GM21825 (cell line): ENCODE data around the gene NPTN.
"Not testable (repeated sequence)": the region's sequence is repeated elsewhere in the genome, so short reads cannot be mapped to it uniquely, and the experiment has no call there.

ENCODE experiments used
- ATAC-seq: cut with Tn5 transposase; IDR thresholded peaks from one replicate; pipeline ENCODE4 v1.9.1; 2021; ENCODE audit warnings: mild to moderate bottlenecking, moderate library complexity; ENCODE audit not compliant: unreplicated experiment

Gene NPTN

DNA sequence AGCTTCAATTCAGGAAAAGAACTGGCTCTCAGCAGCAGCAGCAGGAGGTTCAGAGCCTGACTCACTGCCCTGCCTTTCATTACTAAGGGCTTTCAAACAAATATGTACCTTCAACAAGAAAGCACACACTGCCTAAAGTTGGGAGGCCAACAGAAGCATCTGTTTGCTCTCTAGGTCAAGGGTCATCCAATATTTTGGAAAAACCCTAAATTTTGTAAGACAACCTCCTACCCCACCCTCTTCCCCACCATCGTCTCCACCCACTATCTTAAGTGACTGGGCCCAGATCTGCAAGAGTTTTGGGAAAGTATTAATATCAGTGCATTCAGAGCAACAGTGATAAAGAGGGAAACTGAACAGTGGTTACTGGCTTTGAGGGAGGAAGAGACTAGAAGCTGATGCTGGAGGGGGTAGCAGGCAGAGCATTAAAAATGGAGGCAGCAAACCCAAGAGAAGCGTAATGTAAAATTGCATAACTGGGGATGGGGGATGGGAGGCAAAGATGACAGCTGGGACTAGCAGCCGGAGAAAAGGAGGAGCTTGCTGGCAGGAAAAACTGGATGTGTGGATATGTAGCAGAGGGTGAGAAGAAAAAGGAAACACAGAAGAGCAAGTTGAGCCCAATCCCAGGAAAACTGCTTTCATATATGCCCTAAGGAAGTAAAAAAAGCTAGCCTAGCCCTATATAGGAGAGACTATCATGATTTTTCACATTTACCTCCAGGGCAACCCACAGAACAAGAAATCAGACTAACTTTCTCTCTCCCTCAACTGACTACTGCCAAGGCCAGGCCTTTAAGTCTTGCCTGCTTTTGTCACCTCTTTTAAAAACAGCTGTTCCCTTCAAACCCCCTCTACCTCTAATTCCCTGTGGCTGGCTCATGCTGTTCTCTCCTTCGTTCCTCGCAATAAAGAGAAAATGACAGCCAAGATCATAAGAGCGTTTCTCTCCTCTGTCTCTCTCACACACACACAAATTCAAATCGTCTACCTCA lies 31.4 kb downstream of the NPTN start:
- ATAC-seq: no peak

DNA sequence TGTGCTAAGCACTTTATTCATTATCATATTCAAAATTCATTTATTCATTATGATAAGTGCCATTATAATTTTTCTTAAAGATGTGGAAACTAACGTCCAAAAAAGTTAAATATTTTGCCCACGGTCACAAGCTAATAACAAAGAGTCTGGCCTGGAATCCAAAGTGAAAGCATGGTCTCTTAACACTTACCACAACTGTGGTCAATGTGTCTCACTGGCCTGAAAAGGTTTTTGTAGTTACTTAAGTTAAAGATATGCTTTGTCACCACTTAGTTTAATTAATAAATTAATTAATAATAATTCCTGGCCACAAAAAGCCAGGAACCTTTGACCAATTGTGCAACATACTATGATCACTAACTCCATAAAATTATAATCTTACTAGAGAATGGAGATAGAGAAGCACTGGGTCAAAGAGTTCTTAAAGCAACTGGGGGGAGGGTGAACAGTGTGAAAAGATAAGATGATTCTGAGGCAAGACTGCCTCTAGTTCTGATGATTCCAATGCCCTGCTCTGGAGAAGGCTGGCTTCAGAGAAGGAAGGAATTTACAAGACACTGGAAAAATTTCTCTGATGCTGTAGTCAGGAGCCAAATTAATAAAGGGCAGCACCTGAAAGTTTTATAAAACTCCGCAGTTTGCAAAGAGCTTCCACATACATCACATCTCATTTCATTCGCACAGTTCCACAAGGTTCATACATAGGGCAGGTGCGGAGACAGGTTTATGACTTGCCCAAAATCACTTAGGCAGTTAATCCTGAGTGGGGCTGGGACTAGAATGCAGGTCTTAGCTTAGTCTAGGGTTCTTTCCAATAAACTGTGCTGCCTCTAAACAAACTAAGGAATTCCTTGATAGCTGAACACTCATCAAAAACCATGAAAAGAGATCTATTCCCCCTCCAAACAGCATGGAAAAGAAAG lies 32.5 kb downstream of the NPTN start:
- no peak for ATAC-seq

DNA sequence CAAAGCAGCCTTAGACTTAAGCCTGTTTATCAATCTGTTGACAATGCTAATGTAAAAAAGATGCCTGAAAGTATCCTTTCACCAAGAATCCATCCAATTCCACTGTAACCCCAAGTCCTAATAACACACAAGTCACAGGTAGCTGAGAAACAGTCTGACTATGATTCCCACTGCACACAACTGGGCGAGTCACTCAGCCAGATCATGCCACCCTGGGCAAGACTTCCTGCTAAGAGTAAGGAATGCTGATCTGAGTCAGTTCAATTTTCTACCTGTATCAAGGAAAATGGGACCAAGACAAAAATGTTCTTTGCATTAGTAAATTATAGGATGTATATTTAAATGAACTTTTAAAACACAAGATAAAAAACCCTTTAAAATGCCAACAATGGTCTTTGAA lies 33.3 kb downstream of the NPTN start:
- no peak for ATAC-seq

DNA sequence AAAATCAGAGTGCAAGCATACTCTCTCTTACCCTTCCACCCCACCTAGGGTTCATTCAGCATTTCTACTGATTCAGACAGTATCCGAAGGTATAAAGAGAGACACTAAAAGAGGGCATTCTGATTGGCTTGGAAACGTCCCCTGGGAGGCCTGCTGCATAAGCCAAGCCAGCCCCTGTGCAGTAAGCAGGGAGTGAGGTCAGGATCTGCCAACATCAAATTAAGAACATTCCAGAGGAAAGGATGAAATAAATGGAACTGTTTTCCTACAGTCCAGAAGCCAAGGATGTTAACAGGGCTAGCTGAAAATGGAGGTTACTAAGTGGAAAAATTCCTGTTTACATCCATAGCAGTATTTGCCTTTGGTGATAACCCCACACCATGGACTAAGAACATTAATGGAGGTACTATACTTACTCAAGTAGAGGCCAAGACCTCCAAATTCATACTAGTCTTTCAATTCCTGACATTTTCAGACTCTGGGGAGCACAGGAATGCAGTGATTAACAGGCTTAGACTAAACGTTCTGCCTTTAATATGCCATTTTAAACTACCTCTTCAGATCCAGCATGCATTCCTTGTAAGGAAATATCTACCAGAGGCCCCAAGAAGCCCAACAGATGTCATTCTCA lies 34.5 kb downstream of the NPTN start:
- no peak for ATAC-seq

DNA sequence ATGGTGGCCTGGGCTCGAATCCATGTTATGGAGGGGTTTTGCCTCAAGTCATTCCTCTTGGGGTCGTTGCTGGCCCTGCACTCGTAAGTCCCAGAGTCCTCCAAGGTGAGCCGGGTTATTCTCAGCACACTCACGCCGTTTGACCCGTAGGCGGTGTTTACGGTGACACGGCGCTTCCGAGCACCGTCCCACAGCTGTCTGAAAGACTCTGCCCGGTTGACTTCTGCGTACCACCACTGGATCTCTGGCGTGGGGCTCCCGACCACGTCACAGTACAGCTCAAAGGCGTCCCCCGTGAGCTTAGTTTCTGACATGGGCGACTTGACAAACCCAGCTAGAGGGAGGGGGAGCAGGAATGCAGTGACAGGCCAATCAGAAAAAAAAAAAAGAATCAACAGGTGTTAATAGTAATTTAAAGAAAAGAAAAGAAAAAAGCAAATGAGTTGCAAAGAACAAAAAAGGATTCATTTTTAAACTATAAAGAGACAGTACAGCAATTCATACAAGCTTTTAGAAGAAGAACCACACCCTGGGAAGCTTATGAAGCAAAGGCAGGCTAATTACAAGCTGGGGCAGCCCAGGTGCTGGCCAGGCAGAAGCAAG lies 36.1 kb downstream of the NPTN start:
- no peak for ATAC-seq

DNA sequence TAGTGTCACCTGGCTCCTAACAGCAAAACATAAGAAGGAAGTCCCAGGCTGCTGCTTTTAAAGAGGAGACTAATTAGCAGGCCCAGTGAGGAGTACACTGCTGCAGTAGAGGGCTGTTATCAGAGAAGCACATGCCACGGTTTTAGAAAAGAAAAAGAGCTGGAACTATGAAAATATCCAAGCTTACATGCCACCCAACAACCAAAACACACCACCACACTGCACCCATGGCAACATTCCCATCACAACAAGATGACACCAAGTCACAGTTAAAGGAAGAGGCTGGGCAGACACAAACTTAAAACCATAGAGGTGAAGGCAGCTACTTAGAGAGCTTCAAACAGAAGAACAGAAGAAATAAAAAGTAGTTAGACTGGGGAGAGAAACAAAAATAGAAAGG lies 37.0 kb downstream of the NPTN start:
- ATAC-seq: no peak

DNA sequence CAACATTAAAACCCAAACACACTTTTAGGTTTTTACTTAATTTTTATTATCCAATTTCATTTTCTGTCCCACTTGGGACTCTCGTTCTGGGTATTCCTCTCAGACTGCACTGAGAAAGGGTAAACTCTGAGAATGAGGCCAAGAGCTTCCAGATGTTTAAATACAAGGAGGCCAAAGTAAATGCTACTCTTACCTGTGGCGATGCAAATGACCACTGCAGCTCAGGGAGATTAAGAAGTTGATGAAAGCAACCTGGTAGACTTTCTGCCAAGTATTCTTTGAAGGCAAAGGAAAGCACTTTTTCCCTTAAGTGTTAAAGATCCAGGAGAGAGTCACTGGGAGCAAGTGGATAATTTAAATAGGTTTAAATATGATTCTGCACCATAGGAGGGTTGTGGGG lies 39.1 kb downstream of the NPTN start:
- no peak for ATAC-seq

DNA sequence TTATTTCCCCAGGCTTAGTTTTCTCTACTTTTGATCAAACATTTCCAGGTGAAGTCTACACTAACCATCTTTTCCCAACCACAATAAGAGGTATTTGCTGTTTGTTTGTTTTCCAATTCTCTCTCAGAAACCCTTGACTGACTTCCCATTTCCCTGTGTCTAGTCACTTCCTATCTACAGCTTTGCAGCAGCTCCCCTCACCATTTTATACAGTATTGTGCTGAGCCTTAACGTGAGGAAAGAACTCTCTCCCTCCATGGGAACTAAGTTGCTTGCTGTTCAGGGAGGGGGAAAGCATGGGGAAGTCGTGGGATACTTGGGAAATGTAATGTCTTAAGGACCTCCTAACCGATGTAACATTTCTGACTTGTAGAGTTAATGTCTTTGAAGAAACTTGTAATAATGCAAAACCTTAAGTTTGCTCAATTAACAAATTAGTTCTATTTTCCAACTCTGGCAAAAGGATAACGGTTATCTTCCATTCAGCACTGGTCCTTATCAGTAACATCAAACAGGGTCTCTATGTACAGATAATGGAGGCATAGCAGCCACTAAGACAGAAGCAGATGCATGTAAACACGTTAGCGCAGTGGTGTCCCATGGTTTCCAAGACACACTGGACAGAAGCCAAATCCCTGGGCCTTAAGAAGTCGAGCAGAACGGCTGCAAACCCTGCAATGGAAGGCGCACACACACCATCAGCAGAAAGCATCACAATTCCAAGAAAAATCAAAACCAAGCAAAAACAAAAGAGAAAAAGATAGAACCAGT lies 39.7 kb downstream of the NPTN start:
- ATAC-seq: no peak

DNA sequence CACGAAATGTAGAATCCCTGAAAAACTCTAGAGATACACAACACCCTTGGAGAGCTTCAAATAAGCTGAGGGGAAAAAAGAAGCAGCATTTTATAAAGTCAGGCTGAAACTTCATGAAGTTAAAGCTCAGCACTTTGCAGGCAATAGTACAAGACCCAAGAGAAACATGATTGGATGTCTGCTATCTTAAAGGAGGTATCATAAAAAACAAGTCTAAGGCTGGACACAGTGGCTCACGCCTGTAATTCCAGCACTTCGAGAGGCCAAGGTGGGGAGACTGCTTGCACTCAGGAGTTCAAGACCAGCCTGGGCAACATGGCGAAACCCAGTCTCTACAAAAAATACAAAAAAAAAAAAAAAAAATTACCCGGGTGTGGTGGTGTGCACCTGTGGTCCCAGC lies 42.9 kb downstream of the NPTN start:
- ATAC-seq: no peak

DNA sequence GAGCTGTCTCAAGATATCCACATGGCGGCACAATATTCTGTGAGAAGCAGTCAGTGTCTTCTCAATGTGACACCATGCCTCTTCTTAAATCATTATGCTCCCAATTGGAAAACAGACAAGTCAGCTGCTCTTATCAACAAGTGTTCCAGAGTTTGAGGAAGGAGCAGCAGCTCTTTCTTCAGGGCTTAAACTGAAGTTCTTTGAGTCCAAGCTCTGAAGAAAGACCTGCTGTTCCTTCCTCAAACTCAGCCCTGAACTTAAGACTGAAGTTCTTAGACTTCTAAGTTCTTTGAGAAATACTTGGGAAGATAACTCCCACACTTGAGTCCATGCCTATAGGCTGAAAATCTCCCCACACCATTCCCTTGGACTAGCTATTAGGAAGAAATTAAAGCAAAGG lies 43.4 kb downstream of the NPTN start:
- ATAC-seq: no peak

DNA sequence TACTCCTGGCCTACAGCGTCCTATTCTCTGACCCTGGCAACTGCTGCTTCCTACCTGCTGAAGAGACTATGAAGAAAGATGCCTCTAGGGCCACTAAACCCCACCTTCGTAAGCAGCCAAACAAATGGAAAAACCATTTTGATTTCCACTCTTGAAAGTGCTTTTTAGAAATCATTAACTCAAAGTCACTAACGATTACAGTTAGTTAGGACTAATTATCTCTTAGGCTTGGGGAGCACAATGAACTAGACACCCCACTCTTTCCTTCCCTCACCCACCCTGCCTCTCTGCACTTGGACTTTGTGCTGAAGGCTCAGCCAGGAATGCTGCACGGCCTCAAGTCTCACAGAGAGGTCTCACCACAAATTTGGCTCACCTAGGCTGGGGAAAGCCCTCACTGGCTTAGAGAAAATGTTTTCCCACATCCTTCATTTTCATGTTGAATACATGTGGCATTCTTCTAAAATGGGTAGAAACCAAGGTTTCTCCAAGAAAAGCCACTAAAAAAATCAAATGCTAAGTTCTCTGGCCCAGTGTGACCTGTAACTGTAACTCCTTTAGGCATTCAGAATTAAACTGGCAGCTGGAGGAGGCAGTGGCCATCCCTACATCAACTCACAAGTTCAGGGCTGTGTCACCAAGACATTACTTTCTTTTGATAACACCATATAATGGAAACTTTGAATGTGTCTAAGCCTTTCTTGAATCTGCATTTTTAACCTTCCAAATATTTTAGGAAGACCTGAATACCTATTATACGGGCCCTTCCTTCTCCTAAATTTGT lies 47.1 kb downstream of the NPTN start:
- ATAC-seq: no peak

DNA sequence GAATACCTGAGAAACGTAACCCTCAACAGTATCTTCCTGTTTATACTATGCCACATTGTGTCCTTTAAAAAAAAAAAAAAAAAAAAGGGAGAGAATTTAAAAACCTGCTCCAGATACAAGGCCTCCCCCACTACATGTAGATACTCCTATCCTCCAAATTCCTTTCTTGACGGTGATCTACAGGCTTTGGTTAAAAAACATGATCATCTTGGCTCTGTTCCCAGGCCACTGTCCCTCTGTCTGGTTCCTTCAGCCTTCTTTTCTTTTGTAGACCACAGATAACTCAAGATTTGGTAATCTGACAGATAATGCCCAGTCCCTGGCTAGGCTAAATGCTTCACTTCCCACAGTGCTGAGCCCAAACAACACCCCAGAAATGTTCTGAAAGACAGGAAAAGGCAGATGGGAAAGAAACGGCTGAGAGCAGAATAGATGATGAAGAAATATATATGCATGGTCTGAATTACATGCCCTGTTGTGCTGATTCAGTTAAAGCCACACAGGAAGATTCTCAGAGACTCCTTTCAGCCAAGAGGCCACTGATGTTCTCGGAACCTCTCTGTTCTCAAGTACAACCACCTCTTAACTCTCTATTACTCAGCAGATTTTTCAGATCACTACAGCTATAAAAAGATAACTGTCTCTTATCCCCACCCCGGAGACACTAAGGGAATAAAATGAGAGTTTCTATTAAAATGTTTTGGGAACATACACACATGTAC lies 48.3 kb downstream of the NPTN start:
- ATAC-seq: no peak

DNA sequence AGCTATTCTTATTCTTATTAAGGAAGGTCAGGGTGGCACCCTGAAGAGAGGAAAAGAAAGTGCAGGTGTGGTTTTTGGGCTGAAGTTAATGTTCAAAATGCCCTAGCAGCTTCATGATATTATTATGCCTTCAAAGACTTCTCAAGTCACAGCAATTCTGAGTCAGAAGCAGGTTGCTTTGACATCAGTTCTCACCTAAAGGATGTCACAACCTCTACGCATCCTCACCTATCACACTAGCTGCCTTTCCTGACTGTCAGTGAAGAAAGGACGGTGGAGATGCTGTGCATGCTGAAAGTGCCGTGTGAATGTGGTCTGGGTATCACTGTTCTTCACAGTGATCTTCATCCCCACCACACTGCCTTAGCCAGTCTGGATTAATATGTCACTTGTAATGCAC lies 49.6 kb downstream of the NPTN start:
- no peak for ATAC-seq

DNA sequence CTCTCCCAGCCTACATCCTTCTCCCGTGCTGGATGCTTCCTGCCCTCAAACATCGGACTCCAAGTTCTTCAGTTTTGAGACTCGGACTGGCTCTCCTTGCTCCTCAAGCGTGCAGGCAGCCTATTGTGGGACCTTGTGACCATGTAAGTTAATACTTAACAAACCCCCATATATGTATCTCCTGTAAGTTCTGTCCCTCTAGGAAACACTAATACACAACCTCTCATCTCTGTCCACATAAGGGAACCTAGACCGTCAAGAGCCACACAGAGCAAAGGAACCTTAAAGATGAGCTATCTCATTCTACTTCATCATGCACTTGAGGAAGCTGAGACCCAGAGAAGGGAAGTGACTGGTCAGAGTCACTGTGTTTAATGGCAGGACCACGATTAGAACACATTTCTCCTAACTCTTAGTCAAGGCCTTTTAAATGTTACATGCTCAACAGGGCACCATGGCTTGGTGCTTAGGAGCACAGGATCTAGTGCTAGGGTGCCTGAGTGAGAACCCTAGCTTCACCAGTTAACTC lies 50.3 kb downstream of the NPTN start:
- ATAC-seq: no peak

DNA sequence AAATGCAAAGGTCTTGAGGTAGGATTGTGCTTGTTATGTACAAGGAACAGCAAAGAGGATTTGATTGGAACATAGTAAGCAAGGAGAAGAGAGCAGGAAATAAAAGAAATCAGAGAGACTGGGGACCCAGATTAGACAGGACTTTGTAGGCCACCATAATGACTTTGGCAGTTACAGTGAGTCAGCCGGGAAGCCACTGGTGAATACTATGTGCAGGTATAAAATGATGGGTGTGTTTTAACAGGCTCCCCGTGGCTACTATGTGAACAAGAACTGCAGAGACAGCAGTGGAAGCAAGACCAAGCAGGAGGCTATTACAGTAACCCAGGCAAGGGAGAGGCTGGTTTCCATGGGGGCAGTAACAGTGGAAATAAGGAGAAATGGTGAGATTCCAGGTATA lies 55.2 kb downstream of the NPTN start:
- no peak for ATAC-seq

DNA sequence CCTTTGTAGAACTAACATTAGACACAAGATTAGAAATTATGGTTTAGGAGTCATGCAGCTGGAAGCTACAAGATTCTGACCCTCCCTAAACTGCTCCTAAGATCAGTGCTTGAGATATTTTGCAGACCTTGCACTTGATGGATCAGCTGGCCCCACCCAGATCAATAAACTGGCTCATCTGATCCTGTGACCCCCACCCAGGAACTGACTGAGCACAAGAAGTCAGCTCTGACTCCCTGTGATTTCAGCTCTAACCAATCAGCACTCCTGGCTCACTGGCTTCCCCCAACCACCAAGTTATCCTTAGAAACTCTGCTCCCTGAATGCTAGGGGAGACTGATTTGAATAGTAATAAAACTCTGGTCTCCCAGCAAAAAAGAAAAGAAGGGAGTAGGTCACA lies 55.6 kb downstream of the NPTN start:
- not testable (repeated sequence) for ATAC-seq

DNA sequence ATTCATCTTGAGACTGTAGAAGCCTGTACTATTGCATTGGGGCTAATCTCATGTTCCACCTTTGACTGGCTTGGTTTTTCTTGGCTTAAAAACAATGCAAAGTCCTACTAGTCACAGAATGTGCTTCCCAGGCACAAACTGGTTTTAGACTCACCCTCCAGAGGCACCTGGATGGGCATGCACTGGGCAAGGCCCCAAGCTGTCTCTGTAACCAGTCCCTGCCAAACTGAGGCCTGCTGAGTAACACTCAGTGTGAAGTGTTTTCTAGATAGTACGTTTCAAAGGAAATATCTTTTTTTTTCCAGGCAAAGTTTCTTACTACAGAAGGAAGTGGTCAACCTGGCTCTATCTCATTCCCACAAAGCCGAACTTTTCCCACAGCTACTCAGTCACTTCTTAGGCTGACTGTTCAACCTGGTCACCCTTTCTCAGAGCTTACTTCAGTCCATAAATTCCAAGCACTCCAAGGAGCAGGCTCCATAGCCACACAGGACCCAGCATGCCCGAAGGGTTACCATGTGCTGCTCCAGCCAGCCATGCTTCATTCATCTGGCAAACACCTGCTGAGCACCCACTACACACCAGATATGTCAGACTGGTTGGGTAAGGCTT lies 57.4 kb downstream of the NPTN start:
- ATAC-seq: no peak

DNA sequence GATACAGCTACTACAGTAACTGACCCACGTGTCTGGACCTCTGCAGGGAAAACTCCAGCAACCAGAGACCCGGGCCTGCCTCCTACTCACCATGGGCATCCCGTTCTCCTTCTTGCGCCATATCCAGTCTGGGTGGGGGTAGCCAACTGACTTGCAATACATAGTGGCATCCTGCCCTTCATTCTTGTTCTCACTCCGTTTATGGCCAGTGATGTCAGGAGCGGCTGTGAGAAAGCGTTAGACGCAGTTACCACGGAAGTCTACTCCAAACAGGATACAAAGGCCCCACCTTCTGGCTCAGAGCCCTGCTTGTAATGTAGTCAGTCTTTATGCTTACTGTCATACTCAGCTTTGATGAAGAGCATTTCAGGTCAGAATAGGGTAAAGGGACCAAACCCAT lies 59.6 kb downstream of the NPTN start:
- ATAC-seq: no peak
